D721Med (cell line): ENCODE results near the gene NANOS3.
A peak's percentile ranks its signal among the peaks of the same experiment; 100 is the strongest.

ENCODE experiments used
- DNase-seq: peaks from one replicate; pipeline ENCODE4 v3.0.0; 2011; ENCODE audit warnings: low spot score; ENCODE audit not compliant: insufficient read length
- FAIRE-seq: peaks from 2 replicates; lab custom pipeline; 2011; peaks lifted over from hg19 to GRCh38; lab: Jason Lieb, UNC
- TF ChIP-seq, protein P1 (sequence below): IDR thresholded peaks from 2 replicates; pipeline ENCODE4 v1.5.1; 2012; ENCODE audit warnings: mild to moderate bottlenecking, control low read depth; ENCODE audit not compliant: insufficient read depth; ENCODE audit errors: missing control alignments

The NANOS3 gene

GRCh38 chr19:13864667-13865570 lies 12.0 kb upstream of the NANOS3 start:
- FAIRE-seq: no peak
- TF ChIP-seq, protein P1, sequence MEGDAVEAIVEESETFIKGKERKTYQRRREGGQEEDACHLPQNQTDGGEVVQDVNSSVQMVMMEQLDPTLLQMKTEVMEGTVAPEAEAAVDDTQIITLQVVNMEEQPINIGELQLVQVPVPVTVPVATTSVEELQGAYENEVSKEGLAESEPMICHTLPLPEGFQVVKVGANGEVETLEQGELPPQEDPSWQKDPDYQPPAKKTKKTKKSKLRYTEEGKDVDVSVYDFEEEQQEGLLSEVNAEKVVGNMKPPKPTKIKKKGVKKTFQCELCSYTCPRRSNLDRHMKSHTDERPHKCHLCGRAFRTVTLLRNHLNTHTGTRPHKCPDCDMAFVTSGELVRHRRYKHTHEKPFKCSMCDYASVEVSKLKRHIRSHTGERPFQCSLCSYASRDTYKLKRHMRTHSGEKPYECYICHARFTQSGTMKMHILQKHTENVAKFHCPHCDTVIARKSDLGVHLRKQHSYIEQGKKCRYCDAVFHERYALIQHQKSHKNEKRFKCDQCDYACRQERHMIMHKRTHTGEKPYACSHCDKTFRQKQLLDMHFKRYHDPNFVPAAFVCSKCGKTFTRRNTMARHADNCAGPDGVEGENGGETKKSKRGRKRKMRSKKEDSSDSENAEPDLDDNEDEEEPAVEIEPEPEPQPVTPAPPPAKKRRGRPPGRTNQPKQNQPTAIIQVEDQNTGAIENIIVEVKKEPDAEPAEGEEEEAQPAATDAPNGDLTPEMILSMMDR: no peak
- DNase-seq: no peak

DNA sequence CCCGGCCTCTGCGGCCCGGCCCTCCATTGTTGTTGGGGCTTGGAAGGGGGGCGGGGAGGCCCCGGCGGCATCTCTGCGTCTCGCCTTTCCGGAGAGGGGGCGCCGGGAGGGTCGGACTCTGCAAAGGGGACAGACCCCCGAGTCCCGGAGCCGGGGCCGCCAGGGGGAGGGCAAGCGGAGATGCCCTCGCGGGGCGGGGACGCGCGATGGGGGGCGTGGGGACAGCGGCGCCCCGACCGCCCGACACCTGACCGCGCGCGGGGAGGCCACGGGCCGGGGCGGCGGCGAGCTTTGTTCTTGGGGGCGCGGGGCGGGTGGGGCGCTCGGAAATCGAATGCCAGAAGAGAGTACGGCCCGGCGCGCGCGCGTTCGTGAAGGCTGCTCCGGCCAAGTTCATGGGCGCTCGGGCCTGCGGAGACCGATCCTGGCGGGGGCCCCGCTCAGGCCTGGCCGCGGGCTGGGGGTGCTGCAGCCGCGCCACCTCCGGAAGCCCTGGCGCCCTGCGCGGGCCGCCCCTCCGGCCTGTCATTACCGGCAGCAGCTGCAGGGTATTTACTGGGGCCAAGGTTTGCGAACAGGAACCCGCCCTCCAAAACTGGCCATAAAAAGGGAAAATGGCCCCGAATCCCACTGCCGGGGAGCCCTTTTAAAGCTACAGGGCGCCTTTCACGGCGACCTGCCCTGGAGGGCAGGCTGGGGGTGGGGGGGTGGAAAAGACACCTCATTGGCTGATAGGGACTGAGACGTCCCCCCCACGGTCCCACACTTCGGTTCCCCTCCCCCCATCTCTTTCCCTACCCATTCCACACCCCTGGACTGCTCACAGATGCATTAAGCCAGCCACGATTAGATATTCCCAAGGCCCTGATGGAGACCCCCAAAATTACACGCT lies 11.1 kb upstream of the NANOS3 start:
- TF ChIP-seq, protein P1: no peak
- DNase-seq (peak; percentile 65), FAIRE-seq (no peak)

GRCh38 chr19:13866463-13867046 lies 10.4 kb upstream of the NANOS3 start:
- DNase-seq (no peak), FAIRE-seq (no peak)
- TF ChIP-seq, protein P1: no peak

- TF ChIP-seq, protein P1: no peak
- no peak for DNase-seq
- FAIRE-seq: no peak
Measured at GRCh38 chr19:13868663-13869062, 8.3 kb upstream of the NANOS3 start.

DNA sequence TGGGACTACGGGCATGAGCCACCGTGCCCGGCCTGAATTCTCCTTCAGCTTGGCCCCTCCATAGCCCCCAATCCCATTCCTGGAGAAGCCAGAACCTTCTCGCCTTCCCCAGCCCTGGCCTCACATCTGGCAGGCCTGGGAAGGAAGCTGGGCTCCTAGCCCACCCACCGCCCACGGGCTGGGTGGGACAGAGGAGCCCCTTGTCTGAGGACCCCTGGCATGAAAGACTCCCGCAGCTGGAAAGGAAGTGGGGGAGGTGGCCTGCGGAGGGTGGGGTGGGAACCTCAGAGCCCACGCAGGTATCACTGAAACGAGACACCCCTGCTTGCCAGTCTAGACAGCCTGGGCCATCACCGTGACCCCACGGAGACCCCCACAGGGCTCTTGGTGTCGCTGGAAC lies 7.7 kb upstream of the NANOS3 start:
- FAIRE-seq: no peak
- no peak for DNase-seq
- TF ChIP-seq, protein P1: no peak

DNA sequence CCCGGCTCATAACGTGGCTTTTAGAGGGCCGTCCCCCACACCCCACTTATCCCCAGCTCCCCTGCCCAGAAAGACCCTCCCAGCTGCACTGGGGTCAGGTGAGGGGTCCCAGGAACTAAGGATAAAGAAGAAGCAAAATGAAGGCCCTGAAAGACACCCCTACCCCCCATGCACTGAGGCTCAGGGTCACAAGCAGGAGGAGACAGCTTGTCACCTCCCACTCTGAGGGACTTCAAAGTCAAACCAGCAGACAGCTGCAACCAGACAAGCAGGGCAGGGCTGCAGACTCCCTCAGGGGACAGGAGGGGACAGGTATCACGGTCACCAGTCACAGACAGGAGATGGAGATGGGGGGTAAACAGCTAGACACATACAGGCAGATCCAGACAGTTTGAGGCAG lies 6.1 kb upstream of the NANOS3 start:
- DNase-seq: no peak
- TF ChIP-seq, protein P1: no peak
- FAIRE-seq: no peak
